Activated naive CD4-positive, alpha-beta T cell treated with Interleukin-2 at 50 U/mL for 16 hours (primary cell): ENCODE measurements around the gene USP40.

ENCODE experiments used
- DNase-seq: peaks from one replicate; pipeline ENCODE4 v3.0.0-alpha.2; 2020

Gene USP40

GRCh38 chr2:233443511-233444183 is 122.9 kb downstream of the USP40 start:
- peak; percentile 82 for DNase-seq

GRCh38 chr2:233442028-233442310 is 124.6 kb downstream of the USP40 start:
- DNase-seq = no peak

GRCh38 chr2:233441161-233442027 is 125.2 kb downstream of the USP40 start:
- no peak for DNase-seq

- DNase-seq = no peak
Measured at GRCh38 chr2:233440714-233441113, 125.9 kb downstream of the USP40 start.

- DNase-seq = no peak
Measured at GRCh38 chr2:233440314-233440713, 126.3 kb downstream of the USP40 start.

GRCh38 chr2:233439191-233439590 is 127.4 kb downstream of the USP40 start:
- DNase-seq = no peak

- no peak for DNase-seq
Measured at GRCh38 chr2:233438573-233439147, 127.9 kb downstream of the USP40 start.

GRCh38 chr2:233437439-233437955 is 129.1 kb downstream of the USP40 start:
- DNase-seq = no peak

GRCh38 chr2:233436691-233437438 is 129.7 kb downstream of the USP40 start:
- DNase-seq = no peak

GRCh38 chr2:233436191-233436581 is 130.4 kb downstream of the USP40 start:
- DNase-seq = no peak

- DNase-seq = no peak
Measured at GRCh38 chr2:233435436-233436190, 131.0 kb downstream of the USP40 start.

GRCh38 chr2:233434666-233435330 is 131.8 kb downstream of the USP40 start:
- DNase-seq = no peak

- no peak for DNase-seq
Measured at GRCh38 chr2:233433794-233434193, 132.8 kb downstream of the USP40 start.

- DNase-seq = no peak
Measured at GRCh38 chr2:233433029-233433428, 133.6 kb downstream of the USP40 start.

- DNase-seq = no peak
Measured at GRCh38 chr2:233430651-233431050, 135.9 kb downstream of the USP40 start.

GRCh38 chr2:233430081-233430480 is 136.5 kb downstream of the USP40 start:
- no peak for DNase-seq

GRCh38 chr2:233429175-233429897 is 137.2 kb downstream of the USP40 start:
- DNase-seq = no peak

- no peak for DNase-seq
Measured at GRCh38 chr2:233428438-233428837, 138.1 kb downstream of the USP40 start.

- no peak for DNase-seq
Measured at GRCh38 chr2:233428008-233428407, 138.6 kb downstream of the USP40 start.

- peak; percentile 80 for DNase-seq
Measured at GRCh38 chr2:233426619-233427342, 139.8 kb downstream of the USP40 start.
